GM21526 (cell line): ENCODE measurements around the gene ANKMY2.
"Not testable (repeated sequence)": the region's sequence is repeated elsewhere in the genome, so short reads cannot be mapped to it uniquely, and the experiment has no call there.

Source experiments
- ATAC-seq: cut with Tn5 transposase; IDR thresholded peaks from one replicate; pipeline ENCODE4 v1.9.1; 2021; ENCODE audit warnings: moderate library complexity; ENCODE audit not compliant: unreplicated experiment, low FRiP score

The ANKMY2 gene

DNA sequence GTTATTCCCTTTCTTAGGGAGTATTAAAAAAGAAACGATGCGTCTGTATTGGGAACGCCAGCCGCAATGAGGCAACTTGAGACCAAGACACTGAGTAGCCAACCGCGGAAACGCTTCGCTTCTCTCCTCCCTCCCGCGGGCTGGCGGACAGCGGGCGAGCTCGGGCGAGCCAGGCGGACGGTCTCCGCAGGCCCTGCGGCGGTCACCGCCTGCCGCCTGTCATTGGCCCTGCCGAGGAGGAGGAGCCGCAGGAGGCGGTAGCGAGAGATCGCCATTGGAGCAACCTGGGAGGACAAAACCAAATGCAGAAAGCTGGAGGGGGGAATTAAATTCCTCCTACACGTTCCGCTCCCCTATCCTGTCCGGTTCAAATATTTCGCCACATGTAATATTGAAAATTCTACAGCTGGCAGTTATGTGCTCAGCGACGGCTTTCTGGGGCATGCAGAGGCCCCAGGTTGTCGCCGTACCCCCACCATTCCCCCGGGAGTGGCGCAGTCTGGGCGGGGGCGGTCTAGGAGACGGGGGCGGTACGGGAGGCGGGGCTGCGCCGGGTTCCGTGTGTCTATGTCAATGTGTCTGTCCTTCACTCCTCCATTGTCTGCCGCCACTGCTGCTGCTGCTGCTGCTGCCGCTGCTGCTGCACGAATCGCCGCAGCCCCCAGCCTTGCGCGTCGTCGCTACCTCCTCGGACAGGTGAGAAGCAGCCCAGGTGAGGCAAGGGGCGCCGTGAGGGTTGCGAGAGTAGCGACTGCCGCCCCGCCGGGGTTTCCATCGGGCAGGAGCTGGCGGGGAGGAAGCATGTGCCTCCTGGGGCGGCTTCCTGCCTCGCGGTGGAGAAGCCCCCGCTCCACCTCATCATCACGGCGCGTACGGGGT is at the start of gene ANKMY2, which contains the start of gene BZW2:
Gene ANKMY2 (minus strand): TSS at position 162 of the 879 bp plus-strand sequence. CDS start 181 bp downstream, outside the sequence.
Gene BZW2 (plus strand): TSS at position 589 of the 879 bp plus-strand sequence. CDS start 19,263 bp downstream, outside the sequence.
- peak; percentile 96 for ATAC-seq

DNA sequence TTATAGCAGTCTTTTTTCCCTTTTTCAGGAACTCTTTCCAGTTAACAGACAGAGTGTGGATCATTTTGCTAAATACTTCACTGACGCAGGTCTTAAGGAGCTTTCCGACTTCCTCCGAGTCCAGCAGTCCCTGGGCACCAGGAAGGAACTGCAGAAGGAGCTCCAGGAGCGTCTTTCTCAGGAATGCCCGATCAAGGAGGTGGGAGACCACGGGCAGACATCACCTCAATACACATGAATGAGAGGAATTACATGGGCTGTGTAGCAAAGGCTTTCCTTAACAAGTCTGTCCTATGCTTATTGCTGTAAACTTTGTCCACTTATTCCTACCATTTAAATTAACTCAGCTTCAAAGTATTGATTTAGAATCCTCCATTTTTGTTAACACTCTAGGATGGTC is 49.3 kb upstream of the ANKMY2 start:
- no peak for ATAC-seq

DNA sequence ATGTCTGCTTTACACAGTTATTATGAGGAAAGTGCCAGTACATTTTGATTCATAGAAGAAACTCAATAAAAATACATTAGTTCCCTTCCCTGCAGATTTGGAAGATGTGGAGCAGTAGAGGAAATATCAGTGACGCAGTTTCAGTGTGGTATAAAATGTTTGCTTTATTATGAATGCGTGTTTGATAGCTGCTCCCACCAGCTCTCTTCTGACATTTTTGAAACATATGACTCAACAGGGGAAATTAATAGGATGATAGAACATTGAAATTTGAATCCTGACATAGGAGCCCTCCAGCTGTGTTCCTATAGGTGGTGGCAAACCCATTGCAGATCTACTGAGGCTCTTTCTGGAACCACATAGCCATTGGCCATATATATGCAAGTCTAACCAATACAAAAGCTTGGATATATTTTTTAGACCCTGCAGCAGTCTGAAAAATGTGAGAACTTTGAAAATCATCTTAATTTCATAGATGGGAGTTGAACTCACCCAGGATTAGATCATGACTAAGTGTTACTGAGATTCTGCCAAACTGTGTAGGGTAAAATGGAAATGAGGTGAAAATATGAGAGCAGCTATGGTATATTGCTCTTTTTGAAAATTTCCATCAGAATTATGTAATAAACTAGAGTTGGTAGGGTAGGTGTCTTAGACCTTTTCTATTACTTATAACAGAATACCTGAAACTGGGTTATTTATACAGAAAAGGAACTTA is 48.2 kb upstream of the ANKMY2 start:
- no peak for ATAC-seq

DNA sequence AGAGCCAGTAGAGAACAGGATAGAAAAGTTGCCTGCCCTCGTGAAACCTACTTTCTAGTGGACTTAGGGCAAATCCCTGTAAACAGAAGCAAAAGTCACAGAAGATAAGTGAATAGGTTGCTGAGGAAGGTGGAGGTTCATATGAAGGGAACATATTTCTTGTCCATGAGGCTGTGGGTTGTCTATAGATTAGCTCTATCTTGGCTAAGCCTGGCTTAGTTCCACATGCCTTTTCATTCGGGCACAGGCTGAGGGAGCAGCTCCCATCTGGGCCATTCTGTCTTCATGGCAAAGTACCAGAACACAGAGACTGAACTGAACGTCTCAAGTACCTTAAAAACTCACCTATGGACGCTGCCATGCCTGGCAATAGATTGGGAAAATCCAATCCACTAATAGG is 45.7 kb upstream of the ANKMY2 start:
- no peak for ATAC-seq

DNA sequence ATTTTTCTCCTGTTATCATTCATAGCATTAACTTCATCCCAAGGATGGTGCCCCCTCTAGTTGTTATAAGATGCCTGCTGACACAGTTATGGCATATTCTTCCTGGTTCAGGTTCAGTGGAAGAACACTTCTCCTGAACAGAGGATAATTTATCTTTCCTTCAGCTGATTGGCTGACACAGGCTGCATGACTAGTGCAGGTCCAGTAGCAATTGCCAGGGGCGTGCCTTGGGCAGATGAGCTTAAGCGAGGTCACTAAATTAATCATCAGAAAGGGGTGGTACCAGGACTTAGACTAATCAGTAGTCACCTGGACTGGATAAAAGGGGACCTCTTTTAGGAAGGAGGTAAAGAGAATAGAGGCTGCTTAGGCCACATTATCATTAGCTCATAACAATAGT is 42.7 kb upstream of the ANKMY2 start:
- no peak for ATAC-seq

DNA sequence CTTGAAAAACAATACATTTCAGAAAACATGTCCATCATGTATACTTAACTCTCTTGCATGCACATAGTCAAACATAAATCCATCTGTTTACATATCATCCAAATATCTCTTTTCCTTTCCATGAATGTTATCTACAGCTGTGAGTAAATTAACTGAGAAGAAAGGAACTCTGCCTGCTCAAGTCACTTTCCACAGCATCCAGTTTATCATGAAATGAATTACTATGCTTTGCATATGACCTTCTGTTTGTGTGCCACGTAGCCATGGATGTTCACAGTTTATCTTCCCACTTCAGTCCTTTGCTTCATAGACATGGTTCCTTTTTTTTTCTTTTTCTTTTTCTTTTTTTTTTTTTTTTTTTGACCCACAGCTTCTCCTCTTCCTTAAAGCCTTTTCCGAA is 40.0 kb upstream of the ANKMY2 start:
- ATAC-seq = no peak

DNA sequence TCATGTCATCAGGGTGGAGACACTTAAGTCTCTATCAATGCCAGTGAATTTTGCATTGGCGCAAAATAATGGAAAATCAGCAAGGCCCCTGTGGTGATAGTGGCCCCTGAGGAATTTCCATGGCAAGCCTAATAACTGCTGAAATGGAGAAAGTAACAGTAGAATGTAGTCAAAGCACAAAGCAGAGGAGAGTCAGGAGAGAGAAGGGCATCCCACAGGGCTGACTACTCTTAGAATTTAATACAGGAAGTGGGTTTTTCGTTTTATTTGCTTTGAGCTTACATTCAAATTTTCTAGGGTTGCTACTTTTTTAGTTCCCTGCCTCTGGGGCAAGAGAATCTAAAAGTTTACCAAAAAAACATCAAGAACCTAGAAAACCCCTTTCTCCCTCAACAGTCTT is 39.4 kb upstream of the ANKMY2 start:
- ATAC-seq = no peak

DNA sequence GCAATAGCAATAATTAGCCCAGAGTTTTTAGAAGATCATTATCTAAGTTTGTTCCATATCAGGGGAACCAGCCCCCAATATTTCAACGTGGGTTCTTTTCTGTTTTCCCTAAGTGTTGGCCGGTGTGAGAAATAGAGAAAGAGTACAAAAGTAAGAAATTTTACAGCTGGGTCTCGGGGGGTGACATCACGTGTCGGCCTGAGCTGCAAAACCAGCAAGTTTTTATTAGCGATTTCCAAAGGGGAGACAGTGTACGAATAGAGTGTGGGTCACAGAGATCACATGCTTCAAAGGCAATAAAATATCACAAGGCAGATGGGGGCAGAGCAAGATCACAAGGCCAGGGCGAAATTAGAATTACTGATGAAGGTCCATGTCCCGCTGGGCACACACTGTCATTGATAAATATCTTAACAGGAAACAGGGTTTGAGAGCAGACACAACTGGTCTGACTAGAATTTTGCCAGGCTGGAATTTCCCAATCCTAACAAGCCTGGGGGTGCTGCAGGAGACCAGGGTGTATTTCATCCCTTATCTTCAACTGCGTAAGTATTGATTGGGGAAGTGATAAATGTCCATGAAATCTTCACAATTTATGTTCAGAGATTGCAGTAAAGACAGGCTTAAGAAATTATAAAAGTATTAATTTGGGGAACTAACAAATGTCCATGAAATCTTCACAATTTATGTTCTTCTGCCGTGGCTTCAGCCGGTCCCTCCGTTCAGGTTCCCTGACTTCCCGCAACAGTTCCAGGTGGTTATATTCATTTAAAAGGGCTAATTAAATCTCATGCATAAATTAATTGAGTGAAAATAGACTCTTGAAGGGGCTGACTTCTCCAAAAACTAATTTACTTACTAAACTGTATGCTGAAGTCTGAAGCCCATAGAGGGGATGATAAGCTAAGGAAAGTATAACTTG is 33.4 kb upstream of the ANKMY2 start:
- ATAC-seq = not testable (repeated sequence)

DNA sequence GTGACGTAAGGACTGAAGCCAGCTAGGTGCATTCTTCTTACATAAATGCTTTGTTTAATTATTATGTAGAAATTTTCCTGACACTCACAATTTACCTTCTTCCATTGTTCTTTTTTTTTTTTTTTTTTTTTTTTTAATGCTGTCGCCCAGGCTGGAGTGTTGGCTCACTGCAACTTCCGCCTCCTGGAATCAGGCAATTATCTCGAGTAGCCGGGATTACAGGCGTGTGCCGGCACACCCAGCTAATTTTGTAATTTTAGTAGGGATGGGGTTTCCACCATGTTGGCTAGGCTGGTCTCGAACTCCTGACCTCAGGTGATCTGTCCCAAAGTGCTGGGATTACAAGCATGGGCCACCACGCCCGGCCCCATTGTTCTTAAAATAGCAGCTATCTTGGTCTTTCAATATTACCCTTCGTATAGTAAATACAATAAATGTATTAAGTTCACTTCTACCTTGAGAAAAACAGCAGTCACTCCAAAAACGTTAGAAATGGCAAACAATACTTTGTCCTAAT is 32.5 kb upstream of the ANKMY2 start:
- no peak for ATAC-seq

DNA sequence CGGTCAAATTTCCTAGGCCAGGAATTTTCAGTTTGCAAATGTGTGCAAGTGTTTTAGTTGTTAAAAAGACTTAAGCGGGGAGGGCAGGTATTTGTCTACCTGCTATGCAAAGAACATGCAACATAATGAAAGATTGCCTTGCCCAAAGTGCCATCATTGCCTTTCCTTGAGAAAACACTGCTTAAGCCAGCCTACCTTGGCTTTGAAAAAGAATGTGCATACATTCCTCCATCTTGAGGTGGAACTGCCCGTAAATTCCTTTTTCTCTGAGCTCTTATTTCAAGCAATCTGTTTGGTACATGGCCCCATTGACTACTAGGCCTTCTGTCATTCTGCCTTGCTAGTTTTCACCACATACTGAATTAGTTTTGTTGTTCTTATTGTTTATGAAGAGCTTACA is 29.7 kb upstream of the ANKMY2 start:
- no peak for ATAC-seq

DNA sequence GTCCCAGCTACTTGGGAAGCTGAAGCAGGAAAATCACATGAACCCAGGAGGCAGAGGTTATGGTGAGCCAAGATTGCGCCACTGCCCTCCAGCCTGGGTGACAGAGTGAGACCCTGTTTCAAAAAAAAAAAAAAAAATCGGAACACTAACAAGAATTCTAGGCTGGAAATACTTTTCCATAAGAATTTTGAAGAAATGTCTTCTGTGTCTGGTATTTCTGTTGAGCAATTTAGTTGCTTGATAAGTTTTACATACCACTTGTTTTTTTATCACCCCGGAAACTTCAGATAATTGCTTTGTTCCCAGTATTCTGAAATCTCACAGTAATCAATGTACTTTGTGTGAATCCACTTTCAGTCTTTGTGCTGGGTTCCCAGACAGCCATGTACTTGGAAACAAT is 26.3 kb upstream of the ANKMY2 start:
- ATAC-seq = no peak

DNA sequence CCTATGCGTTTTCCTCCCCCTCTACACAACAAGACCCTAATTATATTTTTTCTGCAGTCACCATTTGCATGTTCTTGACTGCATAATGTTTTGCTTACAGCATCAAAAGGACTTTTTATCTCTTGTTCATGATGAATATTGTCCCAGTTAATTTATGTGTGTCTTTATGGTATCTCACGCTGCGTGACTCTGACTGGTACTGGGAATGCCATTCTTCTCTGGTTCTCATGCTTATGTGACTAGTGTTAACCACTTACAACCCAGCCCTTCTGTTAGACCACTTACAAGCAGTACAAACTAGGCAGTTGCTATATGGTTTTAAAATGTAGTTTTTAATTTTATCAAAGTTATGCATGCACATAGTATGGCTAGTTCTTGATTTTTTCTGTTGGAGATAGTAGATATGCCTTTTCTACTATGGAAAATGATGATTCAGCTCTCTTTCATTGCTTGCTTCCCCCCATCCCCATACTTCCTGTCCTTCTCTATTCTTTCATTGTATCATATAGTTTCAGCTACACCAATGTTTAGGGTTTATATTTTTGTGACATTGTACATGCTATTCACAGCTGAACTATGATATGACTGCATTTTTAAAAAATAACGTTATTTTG is 25.3 kb upstream of the ANKMY2 start:
- ATAC-seq = no peak

DNA sequence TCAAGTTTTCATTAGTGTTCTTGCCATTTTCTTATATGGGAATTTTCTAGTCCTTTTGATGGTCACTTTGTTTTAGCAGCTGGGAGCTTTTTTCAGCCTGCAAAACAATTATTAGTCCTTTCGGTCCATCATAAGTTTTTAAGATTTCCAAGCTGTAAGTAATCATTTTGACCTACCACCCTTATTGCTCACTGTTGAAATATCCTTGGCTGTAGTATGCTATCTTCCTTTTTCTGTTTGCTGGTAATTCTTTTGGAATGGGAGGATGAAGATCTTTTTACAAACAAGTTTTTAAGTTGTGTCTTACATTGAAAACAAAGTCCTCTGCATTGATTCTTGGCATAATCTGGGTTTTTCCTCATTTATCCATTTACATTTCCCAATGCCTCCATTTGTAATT is 24.5 kb upstream of the ANKMY2 start:
- ATAC-seq = no peak

DNA sequence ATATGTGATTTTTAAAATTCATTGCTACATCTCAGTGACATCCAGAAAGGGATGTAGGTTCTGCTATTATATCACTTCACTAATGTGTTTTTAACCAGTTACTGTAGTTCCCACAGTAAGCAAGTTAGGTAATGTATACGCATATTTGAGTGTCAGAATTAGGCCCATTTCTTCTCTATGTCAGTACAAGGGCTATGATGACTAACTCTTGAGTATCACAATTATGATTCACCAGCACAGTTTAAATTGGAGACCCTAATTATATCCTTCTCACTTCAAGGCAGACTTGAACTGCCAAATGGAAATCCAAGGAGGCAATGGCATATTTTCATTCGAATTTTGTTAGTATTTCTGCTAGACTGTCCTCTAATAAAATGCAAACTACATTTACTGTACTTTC is 24.0 kb upstream of the ANKMY2 start:
- ATAC-seq = no peak

DNA sequence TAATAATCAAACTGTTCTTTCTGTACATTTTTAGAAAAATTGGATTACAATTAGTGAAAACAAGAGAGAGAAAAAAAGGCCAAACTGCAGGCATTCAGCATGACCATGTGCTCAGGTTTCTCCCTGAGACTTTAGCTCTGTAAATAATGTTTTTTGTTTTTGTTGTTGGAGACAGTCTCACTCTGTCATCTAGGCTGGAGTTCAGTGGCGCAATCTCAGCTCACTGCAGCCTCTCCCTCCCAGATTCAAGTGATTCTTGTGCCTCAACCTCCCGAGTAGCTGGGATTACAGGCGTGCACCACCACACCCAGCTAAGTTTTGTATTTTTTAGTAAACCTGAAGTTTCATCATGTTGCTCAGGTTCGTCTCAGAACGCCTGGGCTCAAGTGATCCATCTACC is 23.4 kb upstream of the ANKMY2 start:
- ATAC-seq = no peak

DNA sequence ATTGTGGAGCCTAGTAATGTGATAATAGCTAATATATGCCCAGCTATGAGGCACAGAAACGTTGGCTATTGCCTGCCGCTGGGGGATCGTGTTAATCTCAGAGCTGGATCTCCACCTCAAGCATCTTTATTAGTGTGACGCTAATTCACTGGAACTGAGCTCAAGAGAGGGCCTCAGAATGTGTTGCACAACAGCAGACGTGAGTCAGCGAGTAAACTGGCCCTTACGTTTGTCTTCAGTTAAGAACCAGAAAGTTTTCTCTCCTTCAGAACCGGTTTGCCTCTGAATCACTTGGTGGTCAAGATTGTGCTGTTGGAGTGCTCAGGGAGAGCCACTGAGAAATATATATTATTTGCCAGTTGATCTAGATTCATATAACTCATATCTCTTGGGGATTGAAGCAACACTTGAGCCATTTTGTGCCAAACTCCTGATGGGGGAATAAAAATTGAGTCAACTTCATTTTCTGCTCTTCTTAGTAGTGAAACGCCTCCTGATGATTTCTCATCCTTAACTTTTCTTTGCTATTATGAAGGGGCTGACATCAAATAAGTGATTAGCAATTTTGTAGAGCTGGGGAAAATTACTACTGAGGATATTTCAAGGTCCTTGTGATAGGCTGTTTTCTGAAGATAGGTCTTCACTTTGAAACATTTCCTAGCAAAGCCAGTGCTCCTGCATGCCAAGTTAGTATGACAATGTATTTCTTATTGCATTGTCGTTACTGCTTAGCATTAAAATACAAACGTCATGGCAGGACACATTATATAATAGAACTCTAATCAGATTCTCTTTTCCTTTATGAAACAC is 22.7 kb upstream of the ANKMY2 start:
- ATAC-seq = no peak

DNA sequence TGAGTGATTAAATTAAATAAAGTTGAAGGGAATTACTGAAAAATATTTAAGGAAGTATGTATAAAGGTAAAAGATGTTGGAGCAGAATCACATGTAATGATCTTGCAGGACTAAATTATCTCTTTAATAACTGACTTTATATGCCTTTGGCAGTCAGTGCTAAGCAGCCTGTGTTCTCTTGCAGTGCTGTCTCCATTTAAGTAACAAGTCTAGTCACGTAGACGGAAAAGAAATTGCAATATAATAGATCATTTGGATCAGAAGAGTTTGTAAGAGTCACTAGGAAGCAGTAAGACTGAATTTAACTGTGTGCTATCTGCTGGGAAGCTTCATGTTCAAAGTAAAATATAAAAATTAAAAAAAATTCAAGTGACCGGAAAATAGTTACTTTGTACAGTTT is 21.8 kb upstream of the ANKMY2 start:
- ATAC-seq = no peak

DNA sequence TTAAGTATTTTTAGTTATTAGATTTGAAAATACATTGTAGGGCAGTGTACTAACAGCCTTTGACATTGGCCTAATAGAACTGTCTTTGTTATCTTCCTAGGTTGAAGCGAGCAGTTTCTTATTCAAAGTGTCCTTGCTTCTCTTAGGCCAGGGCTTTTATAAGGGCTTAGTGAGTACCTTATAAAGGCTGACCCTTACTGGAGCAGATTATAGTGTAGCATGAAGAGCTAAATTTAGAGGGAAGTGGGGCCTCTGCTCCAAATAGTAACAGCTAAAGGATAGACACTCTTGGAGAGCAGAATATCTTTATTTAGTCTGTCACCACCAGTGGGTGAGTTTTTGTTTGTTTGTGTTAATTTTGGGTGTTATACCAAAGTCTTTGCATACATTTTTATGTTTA is 16.4 kb upstream of the ANKMY2 start:
- ATAC-seq = no peak
